Endometrial microvascular endothelial cells (primary cell): ENCODE results near the gene THPO. TPM values are rescaled to one million over a fixed set of nuclear protein-coding genes. Genes with fewer than 3 reads are reported as not detected.
"Not testable (repeated sequence)": the region's sequence is repeated elsewhere in the genome, so short reads cannot be mapped to it uniquely, and the experiment has no call there.

Source experiments
- in situ Hi-C: cut with HindIII; loops from 2 replicates; pipeline ENCODE4 v1.10.0; 2017; ENCODE audit warnings: low sequenced_read_pairs, low pct_unique_long_range_greater_than_20kb; ENCODE audit errors: inconsistent ontology term
- total RNA-seq: library from RNA; depleted of rRNA; stranded (reverse); fragments of >200 nt; gene quantifications from one replicate; pipeline ENCODE4 v1.2.3, GENCODE V29; 2015; ENCODE audit errors: inconsistent ontology term

The THPO gene
- total RNA-seq, 1 donor from 2014 or later: not detected

GRCh38 chr3:184339451-184340135 is 38.4 kb downstream of the THPO start:
- in situ Hi-C loops: not testable (repeated sequence)

DNA sequence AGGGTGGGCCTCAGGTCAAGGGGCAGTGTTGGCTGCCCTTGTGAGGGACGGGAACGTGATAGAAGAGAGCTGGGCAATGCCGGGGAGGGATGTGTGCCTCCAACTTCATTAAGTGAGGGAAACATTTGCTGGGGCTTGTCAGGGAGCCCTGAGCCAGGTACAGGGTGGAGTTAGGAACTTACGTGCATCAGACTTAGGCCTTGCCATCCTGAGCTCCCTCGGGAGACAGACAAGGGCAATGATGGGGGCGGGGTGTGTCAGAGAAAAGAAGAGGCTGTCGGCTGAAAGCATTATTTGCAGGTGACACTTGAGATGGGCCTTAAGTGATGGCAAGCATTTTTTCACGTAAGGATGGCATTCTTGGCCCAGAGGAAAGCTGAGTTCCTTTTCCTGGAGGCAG is 39.0 kb downstream of the THPO start:
- in situ Hi-C loops: no loop called here

GRCh38 chr3:184338511-184338945 is 39.5 kb downstream of the THPO start:
- in situ Hi-C loops: no loop called here

- in situ Hi-C loops: no loop called here
Observed at GRCh38 chr3:184337981-184338380, 40.0 kb downstream of the THPO start.

- in situ Hi-C loops: no loop called here
Observed at GRCh38 chr3:184337399-184337714, 40.6 kb downstream of the THPO start, which contains the start of gene FAM131A. TSS of gene FAM131A (plus strand) at chr3:184337600. CDS start at chr3:184337631, 31 bp downstream.

- in situ Hi-C loops: no loop called here
Observed at GRCh38 chr3:184336547-184337398, 41.2 kb downstream of the THPO start.

GRCh38 chr3:184335661-184336546 is 42.1 kb downstream of the THPO start:
- in situ Hi-C loops: no loop called here

- in situ Hi-C loops: no loop called here
Observed at GRCh38 chr3:184335291-184335660, 42.7 kb downstream of the THPO start.

DNA sequence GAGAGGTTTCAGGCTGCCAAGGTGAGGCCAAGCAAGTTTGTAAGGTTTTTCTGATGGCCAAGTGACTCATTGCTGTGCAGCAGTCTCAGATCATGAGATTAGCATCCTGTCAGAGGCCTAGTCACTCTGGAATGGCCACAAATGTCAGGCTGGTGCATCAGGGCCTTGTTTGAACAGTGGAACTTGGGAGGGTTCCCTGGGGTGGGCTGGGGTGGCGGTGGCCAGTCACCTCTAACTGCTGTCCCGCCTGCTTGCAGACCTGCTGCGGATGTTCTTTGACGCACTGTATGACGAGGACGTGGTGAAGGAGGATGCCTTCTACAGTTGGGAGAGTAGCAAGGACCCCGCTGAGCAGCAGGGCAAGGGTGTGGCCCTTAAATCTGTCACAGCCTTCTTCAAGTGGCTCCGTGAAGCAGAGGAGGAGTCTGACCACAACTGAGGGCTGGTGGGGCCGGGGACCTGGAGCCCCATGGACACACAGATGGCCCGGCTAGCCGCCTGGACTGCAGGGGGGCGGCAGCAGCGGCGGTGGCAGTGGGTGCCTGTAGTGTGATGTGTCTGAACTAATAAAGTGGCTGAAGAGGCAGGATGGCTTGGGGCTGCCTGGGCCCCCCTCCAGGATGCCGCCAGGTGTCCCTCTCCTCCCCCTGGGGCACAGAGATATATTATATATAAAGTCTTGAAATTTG is 43.4 kb downstream of the THPO start:
- in situ Hi-C loops: no loop called here

GRCh38 chr3:184333700-184334099 is 44.3 kb downstream of the THPO start:
- in situ Hi-C loops: no loop called here

DNA sequence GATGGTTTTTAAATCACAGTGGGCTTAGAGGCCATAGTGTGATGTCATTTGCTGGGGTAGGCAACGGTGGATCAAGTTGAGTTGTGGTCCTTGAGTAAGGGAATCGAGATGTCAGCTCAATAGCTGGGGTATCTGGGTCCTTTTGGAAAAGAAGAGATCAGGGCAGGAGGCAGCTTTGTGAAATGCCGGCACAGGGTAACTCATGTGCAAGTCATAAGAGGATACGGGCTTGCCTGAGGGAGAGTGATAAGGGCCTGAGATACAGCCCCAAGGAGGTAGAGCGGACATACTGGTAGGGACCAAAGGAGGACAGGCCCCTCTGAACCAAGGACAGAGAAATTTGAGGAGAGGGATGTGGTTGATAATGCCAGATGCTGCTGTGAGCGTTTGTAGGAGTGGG is 44.8 kb downstream of the THPO start:
- in situ Hi-C loops: no loop called here

DNA sequence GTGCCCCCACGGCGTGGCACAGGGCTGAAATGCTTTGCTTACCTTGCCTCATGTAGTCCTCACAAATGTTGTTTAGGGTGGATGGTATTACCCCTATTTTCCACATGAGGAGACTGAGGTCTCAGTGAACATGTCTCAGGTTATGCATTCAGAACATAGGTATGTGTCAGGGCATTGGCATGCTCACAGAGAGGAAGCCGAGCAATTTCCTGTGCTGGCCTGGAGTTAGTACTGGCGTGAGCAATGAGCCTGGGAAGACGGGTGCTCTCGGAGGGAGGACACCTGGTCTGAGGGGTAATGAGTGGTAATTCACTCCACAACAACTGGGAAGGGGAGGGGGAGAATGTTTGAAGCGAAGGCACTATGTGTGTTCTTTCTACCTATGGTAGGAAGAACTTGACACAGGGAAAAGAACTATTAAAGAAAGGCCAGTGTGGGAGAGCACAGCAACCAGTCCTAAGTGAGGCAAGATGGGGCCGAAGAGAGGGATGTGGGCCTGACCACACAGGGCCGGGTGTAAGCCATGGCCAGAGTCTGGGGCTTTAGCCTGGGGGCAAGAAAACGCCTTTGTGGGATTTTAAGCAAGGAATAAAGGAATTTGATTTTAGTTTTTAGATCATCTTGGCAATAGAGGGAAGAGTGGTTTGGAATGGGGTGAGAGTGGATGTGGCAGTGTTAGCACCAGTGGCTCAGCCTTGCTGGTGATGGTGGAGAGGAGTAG is 45.5 kb downstream of the THPO start:
- in situ Hi-C loops: no loop called here

DNA sequence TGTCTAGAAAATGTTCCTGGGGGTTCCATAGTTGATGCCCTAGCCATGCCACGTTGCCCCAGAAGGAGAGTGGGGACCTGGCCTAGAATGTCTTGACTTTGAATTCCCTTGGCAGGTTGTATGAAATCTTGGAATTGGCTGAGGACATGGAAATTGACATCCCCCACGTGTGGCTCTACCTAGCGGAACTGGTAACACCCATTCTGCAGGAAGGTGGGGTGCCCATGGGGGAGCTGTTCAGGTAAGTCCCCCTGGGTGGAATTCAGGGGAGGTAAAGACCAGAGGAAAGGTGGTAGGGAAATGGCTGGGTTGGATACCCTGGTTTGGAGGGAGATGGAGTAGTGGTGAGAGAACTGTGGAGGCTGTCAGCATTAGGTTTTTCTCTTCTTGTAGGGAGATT is 49.5 kb downstream of the THPO start:
- in situ Hi-C loops: no loop called here

- in situ Hi-C loops: no loop called here
Observed at GRCh38 chr3:184327171-184327570, 50.8 kb downstream of the THPO start.

GRCh38 chr3:184325715-184326369 is 52.2 kb downstream of the THPO start:
- in situ Hi-C loops: no loop called here

DNA sequence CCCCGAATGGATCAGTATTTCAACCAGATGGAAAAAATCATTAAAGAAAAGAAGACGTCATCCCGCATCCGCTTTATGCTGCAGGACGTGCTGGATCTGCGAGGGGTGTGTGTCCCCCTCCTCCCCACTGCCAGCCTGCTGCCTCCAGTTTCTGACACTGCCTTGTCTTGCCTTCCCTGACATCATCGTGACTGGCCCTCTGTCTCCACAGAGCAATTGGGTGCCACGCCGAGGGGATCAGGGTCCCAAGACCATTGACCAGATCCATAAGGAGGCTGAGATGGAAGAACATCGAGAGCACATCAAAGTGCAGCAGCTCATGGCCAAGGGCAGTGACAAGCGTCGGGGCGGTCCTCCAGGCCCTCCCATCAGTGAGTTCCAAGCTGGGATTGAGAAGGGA is 52.7 kb downstream of the THPO start:
- in situ Hi-C loops: no loop called here

- in situ Hi-C loops: no loop called here
Observed at GRCh38 chr3:184323696-184324095, 54.3 kb downstream of the THPO start.
